HG03196 (cell line): ENCODE measurements around the gene COG8.
"Not testable (repeated sequence)": the region's sequence is repeated elsewhere in the genome, so short reads cannot be mapped to it uniquely, and the experiment has no call there.

Source experiments
- ATAC-seq: cut with Tn5 transposase; IDR thresholded peaks from one replicate; pipeline ENCODE4 v1.9.1; 2021; ENCODE audit not compliant: unreplicated experiment

COG8 gene

DNA sequence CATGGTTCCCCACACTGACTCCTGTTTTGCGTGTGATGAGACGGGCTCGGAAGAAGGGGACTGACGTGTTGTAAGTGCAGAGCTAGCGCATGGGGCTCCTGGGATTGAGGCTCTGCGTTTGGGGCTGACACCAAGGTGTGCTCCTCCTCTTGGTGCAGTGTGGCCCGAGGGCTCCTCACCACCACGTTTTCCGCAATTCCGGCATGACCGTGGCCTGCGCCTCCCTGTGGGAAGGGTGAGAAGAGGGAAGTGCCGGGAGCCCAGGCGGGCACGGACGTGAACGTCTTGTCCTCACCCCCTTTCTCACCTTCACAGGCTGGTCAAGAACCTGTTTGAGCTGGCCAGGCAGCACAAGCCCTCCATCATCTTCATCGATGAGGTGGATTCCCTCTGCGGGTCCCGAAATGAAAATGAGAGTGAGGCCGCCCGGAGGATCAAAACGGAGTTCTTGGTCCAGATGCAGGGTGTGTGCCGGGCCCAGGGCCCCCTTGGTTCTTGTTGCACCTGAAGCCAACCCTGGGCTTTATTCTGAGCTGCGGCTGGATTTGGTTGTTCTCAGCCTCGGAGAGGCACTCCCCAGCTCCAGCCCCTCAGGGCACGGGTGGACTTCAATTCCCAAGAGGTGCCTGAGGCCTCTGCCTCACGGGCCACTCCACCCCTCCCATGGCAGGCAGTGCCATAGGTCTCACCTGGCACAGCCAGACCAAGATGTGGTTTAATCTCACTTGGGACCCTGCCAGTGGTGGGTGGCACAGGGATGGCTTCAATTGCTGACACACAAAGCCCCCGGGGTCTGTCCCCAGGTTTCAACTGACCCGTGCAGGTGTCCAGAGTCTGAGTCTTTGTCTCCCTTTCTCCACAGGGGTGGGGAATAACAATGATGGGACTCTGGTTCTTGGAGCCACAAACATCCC, 19.3 kb downstream of the COG8 start:
- no peak for ATAC-seq

DNA sequence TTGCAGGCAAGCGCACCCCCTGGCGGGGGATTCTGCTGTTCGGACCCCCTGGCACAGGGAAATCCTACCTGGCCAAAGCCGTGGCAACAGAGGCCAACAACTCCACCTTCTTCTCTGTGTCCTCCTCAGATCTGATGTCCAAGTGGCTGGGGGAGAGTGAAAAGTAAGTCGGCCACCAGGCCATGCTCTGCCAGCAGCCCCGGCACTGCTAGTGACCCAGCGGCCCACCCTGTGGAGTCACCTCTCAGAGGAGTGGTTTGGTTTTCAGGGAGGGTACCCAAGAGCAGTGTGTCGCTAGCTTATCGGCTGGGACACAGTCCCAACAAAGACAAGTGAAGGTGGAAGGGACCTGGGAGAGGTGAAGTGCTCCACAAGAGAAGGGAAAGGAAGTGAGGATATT, 20.0 kb downstream of the COG8 start:
- ATAC-seq: no peak

DNA sequence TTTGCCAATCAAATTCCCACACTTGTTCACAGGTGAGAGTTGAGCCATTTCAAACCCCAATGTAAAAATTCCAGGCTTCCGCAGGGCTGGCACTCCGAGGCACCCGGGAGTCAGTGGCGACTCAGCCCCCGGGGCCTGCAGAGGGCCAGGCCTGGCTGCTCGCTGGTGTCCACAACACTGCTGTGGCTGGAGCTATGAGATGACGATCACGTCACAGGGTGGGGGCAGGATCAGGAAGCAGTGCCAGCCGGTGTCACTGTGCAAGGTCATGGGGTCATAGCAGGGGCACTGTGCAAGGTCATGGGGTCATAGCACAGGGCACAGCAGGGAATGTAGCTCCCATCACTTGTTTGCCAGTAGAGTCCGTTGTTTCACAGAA, 20.5 kb downstream of the COG8 start:
- ATAC-seq: no peak

DNA sequence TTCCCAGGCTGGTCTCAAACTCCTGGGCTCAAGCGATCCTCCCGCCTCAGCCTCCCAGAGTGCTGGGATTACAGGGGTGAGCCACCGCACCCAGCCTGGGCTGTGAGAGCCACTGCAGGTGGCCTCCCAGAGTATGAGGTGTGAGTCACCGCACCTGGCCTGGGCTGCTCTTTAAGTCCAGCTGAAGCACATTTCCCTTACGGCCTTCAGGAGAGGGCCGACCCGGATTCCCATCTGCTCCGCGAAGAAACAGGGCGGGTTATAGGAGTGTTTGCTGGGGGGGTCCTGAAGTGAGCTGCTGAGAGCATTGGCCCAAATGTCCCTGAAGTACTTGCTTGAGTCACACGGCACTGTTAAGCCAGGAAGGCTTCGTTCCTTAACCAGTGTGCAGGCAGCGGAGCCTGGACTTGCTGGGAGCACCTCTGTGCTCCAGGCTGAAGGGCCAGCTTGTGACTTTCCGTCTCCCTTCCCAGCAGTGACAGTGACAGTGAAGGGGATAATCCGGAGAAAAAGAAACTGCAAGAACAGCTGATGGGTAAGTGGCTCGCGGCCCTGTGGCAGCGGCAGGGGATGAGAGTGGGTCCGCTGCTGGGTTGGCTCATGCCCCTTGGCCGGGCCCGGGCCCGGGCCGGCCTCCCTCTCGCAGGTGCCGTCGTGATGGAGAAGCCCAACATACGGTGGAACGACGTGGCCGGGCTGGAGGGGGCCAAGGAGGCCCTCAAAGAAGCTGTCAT, 21.0 kb downstream of the COG8 start:
- no peak for ATAC-seq

DNA sequence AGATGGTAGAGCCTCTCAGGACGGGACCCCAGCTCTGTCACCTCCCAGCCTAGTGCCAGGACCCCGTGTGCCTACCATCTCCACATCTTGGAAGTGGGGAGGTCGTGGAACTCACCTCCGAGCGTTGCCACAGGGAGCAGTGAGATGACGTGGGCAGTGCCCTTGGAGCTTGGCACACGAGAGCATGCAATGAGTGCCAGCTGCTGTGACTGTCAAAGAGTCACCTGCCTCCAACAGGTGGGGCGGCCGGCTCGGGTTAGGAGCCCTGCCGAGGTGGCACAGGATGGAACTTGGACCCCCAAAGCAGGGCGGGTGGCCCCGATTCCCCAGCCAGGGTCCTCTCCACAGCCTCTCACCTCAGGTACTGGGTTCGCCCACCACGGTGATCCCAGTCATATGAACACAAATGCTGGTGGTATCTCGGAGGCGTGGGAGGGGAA, 22.7 kb downstream of the COG8 start:
- ATAC-seq: no peak

DNA sequence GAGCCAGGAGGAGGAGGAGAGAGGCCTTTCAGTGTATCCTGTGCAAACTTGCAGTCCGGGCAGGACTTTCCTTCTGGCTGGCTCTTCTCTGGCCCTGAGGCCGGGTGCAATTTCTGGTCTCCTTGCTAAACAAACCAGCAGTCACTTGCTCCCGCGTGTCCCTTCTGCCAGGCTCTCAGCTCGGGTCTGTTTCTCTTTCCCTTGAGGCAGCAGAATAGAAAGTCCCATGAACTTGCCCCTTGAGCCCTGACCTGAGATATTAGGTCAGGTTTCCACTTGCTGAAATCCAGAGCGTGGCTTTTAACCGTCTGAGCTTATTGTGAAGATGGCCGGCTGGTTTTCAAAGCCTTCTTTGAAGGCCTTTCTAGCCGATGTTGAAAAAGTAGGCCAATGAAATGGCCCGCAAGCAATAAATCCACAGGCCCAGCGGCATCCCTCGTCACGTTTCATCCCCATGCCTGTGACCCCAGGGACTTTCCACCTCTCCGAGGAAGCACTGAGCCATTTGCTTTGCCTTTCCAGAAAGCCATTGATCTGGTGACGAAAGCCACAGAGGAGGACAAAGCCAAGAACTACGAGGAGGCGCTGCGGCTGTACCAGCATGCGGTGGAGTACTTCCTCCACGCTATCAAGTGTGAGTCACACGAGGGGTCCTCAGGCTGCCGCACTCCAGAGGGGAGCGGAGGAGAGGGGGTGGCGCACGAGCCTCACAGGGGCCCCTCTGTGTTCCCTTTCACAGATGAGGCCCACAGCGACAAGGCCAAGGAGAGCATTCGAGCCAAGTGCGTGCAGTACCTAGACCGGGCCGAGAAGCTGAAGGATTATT, 23.7 kb downstream of the COG8 start:
- no peak for ATAC-seq

DNA sequence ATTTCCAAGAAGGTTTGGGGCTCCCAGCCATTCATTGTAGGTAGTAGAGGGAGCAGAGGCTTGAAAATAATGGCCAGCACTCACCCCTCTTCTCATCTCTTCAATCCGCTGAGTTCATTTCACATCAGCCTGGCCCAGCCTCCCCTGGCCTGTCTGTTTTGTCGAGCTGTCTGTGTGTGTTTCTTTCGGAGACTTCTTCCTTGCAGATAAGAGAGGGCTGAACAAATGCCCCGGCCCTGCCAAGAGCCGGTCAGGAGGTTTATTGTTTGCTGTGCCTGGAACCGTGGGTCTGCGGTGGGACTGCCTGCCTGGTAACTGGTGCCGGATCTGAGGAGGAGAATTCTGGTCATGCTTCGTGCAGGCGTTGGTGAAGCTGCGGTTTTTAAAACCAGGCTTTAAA, 24.8 kb downstream of the COG8 start:
- ATAC-seq: no peak

DNA sequence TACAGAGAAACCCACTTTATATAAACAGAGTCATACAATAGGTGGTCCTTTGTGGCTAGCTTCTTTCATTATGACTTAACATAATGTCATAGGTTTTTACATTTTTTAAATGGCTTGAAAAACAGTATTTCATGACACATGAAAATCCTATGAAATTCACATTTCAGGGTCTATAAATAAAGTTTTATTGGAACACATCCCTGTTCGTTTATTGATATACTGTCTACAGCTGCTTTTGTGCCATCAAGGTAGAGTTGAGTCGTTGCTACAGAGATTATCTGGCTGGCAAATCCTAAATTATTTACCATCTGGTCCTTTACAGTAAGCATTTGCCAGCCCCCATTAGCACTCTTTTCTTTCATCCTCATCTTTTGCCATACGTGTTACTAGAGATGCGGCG, 25.9 kb downstream of the COG8 start:
- ATAC-seq: no peak

DNA sequence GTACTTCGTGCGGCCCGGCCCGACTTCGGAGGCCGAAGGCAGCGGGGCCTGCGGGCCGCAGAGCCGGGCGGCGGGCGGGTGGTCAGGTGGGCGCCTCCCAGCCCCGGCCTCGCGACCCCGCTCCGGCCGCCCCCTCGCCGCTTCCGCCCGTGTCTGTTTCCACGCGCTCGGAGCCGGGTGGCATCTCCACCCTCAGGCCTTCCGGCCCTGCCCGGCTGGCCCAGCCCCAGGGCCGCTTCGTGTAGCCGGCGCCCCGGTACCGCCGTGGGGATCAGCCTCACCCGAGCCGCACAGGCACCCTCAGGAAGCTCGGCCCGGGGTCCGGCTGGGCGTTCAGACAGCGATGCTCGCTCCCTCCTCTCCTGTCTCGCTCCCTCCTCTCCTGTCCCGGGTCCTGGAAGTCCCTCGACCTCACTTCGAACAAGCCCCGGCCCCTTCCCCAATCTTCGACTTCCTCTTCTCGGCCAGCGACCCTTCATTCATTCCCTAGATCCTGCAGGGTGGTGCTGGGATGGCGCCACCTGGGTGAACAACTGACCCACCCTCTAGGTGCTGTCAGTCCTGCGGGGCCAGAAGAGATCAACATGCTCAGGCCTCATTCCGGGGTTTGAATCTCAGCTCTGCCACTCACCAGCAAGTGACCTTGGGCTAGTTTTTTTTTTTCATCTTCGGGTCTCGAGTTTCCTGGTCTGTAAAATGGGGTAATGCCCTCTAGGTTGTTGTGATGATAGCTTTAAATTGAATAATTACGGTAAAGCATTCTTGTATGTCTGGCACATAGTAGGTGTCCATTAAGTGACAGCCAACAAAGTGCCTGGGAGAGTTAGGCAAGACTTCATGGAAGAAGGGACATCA, 27.6 kb downstream of the COG8 start:
- peak; percentile 38 for ATAC-seq

DNA sequence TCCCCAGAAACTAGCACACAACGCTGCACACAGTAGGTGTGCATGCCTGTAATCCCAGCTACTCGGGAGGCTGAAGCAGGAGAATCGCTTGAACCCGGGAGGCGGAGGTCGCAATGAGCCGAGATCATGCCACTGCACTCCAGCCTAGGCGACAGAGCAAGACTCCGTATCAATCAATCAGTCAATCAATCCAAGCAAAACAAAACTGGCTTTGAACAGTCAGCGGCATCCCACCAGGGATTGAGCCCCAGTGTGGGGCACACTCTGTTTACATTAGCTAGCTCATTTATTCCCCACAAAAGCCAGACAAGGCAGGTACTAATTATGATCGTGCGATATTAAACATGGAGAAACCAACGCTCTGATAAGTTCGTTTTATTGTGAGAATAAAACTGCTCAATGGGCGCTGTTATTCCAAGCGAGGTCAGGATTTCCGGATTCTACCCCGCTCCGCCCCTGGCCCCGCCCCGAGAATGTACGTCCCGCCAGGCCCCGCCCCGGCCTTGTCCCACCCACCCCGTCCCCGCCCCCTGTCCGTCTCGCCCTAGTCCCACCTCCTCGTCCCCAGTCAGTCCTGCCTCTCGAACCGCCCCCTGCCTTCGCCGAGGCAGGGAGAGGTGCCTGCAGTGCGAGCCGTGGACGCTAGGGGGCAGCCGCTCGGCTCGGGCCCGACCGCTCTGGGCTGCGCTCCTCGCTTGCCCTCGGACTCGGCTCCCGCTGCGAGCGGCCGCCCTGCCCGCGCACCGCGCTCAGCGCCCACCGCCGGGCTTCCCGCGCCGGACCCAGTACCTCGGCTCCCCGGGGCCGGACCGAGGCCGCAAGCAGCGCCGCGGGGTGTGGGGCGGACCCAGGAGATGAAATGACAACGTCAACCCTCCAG, 28.5 kb downstream of the COG8 start, which contains the start of gene VPS4A:
TSS of gene VPS4A (plus strand) at position 698 of the 880 bp plus-strand sequence. CDS start at position 860, 162 bp downstream.
- ATAC-seq: peak; percentile 90

DNA sequence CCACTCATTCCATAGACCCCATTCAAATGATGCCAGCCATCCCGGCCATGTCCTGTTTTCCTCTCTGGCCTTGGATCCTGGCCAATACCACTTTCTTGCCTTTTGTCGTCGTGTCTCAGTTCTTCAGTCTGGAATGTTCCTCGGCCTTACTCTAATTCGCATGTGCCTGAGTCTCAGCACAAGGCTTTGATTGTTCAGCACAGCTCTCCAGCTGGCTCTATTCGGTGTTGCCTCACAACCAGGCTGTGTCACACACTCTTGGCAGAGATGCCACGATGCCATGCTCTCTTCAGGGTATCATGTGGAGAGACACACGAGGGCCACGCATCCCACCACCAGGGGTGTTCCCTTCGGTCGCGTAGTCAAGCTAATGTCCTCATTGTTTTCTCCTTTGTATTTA, 30.0 kb downstream of the COG8 start:
- ATAC-seq: no peak

DNA sequence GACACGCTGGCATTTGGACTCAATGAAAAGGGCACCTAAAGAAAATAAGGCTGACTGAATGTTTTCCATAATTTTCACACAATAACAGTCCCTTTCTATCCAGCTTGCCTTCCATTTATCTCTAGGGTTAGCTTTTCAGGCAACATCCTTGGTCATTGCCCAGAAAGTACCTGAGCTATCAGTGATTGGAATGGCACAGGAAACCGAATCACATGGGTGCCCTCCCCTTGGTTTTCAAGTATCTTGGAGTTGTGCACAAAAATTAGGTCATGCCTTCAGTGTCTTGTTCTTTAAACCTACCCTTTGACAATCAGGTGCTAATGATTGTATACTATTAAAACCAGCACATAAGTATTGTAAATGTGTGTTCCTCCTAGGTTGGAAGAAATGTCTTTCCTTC, 31.5 kb downstream of the COG8 start:
- no peak for ATAC-seq

DNA sequence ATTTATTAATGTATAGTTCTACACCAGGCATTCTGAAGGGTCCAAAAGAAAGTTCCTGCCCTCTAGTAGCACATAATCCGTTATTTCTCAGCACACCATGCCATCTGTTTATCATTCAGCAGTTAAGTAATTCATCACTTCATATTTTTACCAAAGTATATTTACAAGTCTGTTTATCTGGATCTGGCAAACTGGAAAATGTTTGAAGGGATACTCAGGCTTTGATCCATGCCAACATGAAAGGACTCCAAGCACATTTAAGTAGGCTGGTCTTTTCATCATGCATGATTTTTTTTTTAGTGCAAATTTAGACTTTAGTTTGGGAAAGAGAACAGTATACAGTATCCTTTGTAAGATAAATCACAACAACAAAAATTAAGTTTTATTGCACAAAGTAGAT, 32.3 kb downstream of the COG8 start:
- no peak for ATAC-seq

DNA sequence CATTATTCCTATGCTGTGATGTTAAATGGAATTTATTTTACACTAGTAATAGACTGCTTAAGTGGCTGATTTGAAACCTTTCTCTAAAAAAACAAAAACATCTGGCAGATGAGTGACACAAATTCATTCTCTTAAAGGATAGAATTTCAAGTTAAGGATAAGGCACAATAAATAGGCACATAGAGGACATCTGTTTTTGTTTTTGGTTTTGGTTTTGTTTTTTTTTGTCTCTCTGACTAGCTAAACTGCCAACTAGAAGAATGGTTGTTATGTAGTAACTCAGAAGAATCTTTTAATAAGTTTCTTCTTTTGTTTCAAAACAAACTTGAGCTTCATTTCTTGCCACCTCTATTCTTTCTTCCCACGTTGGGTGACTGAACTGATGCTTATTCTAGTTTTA, 33.3 kb downstream of the COG8 start:
- no peak for ATAC-seq

DNA sequence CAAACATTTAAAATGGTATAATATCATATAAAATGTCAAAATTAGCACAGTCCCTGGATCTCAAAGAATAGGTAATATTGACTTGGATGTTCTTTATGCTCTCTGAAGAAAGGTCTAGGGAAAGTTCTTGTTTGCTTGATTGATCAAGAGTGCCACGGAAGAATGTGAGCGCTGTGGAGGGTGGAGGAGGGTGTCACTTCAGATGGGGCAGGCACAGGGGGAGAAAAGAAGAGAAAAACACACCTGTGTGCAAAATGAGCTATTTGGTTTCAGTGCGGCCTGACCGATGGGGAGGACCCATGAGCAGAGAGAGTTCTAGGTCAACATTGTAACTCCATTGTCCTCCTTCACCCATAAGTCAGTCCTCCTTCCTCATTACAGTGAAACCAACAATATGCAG, 37.1 kb downstream of the COG8 start:
- no peak for ATAC-seq

DNA sequence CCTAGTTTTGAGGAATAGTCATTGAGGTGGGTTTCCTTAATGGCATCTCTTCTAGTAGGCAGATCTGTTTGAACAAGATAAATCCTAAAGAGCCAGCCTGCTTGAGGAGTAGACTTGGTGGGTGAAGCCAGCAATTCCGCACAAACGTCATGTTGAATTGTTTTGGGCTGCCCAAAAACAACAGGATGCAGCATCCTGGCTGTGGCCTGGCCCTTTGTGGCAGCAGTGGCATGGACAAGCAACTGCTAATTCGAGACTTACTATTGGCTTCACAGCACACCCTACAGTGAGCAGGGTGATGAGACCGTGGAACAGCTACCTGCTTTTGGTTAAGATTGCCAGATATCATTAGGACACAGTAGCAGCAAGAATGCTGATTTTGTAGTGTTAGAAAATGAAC, 37.5 kb downstream of the COG8 start:
- ATAC-seq: no peak

DNA sequence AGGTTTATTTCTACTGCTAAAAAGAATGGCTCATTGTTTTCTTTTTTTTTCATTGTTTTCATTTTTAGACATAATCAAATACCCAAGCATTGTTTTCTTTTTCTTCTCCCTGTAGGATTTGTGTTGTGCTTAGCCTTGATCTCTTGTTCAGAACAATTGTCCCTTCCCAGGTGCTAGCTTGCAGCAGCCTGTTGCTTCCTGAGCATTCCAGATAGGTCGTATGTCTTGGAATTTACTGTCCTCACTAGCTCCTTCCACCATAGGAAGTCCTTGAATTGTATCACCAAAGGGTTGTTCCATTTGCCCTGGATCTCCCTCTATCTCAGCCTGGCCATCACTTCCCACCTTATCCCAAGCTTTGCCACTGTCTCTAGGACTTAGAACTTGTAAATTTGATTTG, 38.2 kb downstream of the COG8 start:
- ATAC-seq: no peak

DNA sequence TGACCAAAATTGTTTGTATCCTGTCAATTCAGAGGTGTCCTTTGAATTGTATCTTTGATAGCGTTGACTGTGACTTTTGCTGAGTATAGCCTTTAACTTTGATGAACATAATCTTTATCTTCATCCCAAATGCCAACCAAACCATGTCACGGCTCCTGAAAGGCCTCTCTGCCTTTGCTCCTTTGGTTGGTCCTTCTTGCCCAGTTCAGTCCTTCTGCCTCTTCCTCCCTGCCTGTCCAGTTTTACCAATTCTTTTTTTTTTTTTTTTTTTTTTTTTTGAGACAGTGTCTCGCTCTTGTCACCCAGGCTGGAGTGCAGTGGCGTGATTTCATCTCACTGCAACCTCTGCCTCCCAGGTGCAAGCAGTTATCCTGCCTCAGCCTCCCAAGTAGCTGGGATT, 41.1 kb downstream of the COG8 start:
- no peak for ATAC-seq

DNA sequence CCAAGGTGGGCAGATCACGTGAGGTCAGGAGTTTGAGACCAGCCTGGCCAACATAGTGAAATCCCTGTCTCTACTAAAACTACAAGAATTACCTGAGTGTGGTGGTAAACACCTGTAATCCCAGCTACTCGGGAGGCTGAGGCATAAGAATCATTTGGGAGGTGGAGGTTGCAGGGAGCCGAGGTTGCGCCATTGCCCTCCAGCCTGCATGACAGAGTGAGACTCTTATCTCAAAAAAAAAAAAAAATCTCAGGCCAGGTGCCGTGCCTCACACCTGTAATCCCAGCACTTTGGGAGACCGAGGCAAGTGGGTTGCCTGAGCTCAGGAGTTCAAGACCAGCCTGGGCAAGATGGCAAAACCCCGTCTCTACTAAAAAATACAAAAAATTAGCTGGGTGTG, 42.6 kb downstream of the COG8 start:
- ATAC-seq: not testable (repeated sequence)
